ENCODE results near the gene KIF5B.
"Not testable (repeated sequence)": the region's sequence is repeated elsewhere in the genome, so short reads cannot be mapped to it uniquely, and the experiment has no call there.

KIF5B gene

GRCh38 chr10:32004161-32004591 is 52.0 kb downstream of the KIF5B start:
- DNase-seq: no peak

- DNase-seq: no peak
Measured at GRCh38 chr10:32002531-32002930, 53.7 kb downstream of the KIF5B start.

GRCh38 chr10:32000937-32001336 is 55.3 kb downstream of the KIF5B start:
- no peak for DNase-seq

GRCh38 chr10:31999836-32000235 is 56.4 kb downstream of the KIF5B start:
- DNase-seq: no peak

- no peak for DNase-seq
Measured at GRCh38 chr10:31999070-31999660, 57.1 kb downstream of the KIF5B start.

GRCh38 chr10:31994926-31995325 is 61.3 kb downstream of the KIF5B start:
- no peak for DNase-seq

GRCh38 chr10:31990937-31991336 is 65.3 kb downstream of the KIF5B start:
- DNase-seq: no peak

GRCh38 chr10:31987786-31988185 is 68.4 kb downstream of the KIF5B start:
- not testable (repeated sequence) for DNase-seq

- no peak for DNase-seq
Measured at GRCh38 chr10:31982111-31982510, 74.1 kb downstream of the KIF5B start.

GRCh38 chr10:31980471-31980870 is 75.8 kb downstream of the KIF5B start:
- no peak for DNase-seq

- DNase-seq: not testable (repeated sequence)
Measured at GRCh38 chr10:31979071-31979470, 77.2 kb downstream of the KIF5B start.

GRCh38 chr10:31978156-31978483 is 78.1 kb downstream of the KIF5B start:
- DNase-seq: no peak

- no peak for DNase-seq
Measured at GRCh38 chr10:31977440-31978155, 78.6 kb downstream of the KIF5B start.

GRCh38 chr10:31975157-31975765 is 81.0 kb downstream of the KIF5B start:
- DNase-seq: no peak

- DNase-seq: no peak
Measured at GRCh38 chr10:31974434-31975124, 81.6 kb downstream of the KIF5B start.

- DNase-seq: no peak
Measured at GRCh38 chr10:31972519-31973041, 83.6 kb downstream of the KIF5B start.

- DNase-seq: not testable (repeated sequence)
Measured at GRCh38 chr10:31969847-31970246, 86.4 kb downstream of the KIF5B start.

- DNase-seq: no peak
Measured at GRCh38 chr10:31963589-31963980, 92.6 kb downstream of the KIF5B start.

GRCh38 chr10:31962826-31963588 is 93.2 kb downstream of the KIF5B start:
- DNase-seq: no peak

GRCh38 chr10:31961277-31962074 is 94.7 kb downstream of the KIF5B start:
- DNase-seq: no peak

GRCh38 chr10:31959461-31960173 is 96.6 kb downstream of the KIF5B start:
- no peak for DNase-seq
